HAP-1 (cell line): Measurements from ENCODE around the gene ADCY9.
A peak's percentile ranks its signal among the peaks of the same experiment; 100 is the strongest.

ENCODE experiments used
- DNase-seq, 2 experiments: peaks; one replicate each; pipeline ENCODE4 v3.0.0-alpha.2; 2016 to 2020; ENCODE audit warnings: low spot score in 2 of 2
- H3K27me3 ChIP-seq: fragments of 250-450 bp; sonication (Bioruptor Pico); 2 replicates; pipeline ENCODE4 v1.5.1; 2020; ENCODE audit warnings: low read depth, mild to moderate bottlenecking, moderate library complexity
- H3K36me3 ChIP-seq: fragments of 250-450 bp; sonication (Bioruptor Pico); replicated peaks from 2 replicates; pipeline ENCODE4 v1.5.1; 2020; ENCODE audit warnings: mild to moderate bottlenecking
- H3K4me1 ChIP-seq: fragments of 250-450 bp; sonication (Bioruptor Pico); 2 replicates; pipeline ENCODE4 v1.5.1; 2020; ENCODE audit warnings: mild to moderate bottlenecking
- H3K4me3 ChIP-seq: fragments of 250-450 bp; sonication (Bioruptor Pico); 2 replicates; pipeline ENCODE4 v1.5.1; 2020; ENCODE audit warnings: mild to moderate bottlenecking, moderate library complexity
- H3K9me3 ChIP-seq: fragments of 250-450 bp; sonication (Bioruptor Pico); 2 replicates; pipeline ENCODE4 v1.5.1; 2020; ENCODE audit warnings: mild to moderate bottlenecking, moderate library complexity
- in situ Hi-C: fragments of 300-500 bp; cut with MboI; formaldehyde crosslinking; loops from 3 replicates; pipeline ENCODE4 v1.14.3; 2020; ENCODE audit warnings: low sequenced_read_pairs, inconsistent platforms, mixed read lengths

ADCY9 gene

GRCh38 chr16:4015275-4016004 is 100.8 kb downstream of the ADCY9 start:
- no peaks in the 10 kb centered on the region for H3K9me3 ChIP-seq
- peaks cover 13% of the 10 kb centered on the region for H3K4me1 ChIP-seq
- in situ Hi-C loops = no loop called here
- H3K36me3 ChIP-seq = no peaks in the 10 kb centered on the region
- no peak for DNase-seq
- H3K27me3 ChIP-seq = no peaks in the 10 kb centered on the region
- H3K4me3 ChIP-seq = no peak overlapping the region

- H3K9me3 ChIP-seq = no peaks in the 10 kb centered on the region
- H3K36me3 ChIP-seq = no peaks in the 10 kb centered on the region
- DNase-seq = no peak
- peaks cover 13% of the 10 kb centered on the region for H3K4me1 ChIP-seq
- H3K27me3 ChIP-seq = no peaks in the 10 kb centered on the region
- H3K4me3 ChIP-seq = no peak overlapping the region
- in situ Hi-C loops = no loop called here
Observed at GRCh38 chr16:4011940-4012629, 104.2 kb downstream of the ADCY9 start.

DNA sequence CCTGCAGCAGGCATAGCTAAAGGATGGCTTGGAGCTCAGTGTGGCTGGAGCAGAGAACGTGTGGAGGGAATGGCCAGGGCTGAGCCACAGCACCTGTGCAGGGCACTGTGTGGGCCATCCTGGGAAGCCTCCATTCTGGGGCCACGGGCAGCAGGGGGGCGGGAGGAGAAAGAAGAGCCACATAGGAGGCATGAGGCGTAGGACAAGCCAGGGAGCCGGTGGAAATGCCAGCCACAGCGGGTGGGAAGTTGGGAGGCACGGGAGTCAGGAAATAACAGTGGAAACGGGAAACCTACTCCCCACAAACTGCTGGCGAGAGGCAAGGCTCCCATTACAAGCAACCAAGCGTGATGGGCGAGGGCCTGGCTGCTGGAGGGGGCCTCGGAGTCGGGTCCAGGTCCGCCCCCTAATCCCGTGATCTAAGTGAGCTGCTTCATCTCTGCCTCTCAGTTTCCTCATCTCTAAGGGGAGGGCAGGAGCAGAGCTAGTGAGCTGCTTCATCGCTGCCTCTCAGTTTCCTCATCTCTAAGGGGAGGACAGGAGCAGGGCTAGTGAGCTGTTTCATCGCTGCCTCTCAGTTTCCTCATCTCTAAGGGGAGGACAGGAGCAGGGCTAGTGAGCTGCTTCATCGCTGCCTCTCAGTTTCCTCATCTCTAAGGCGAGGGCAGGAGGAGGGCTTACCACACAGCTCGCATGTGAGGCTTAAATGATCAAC is 104.9 kb downstream of the ADCY9 start:
- H3K27me3 ChIP-seq = no peaks in the 10 kb centered on the region
- no peaks in the 10 kb centered on the region for H3K9me3 ChIP-seq
- no peak for DNase-seq
- no peaks in the 10 kb centered on the region for H3K36me3 ChIP-seq
- no peak overlapping the region for H3K4me3 ChIP-seq
- in situ Hi-C loops = no loop called here
- H3K4me1 ChIP-seq = peaks cover 16% of the 10 kb centered on the region

GRCh38 chr16:4010225-4011158 is 105.8 kb downstream of the ADCY9 start:
- H3K9me3 ChIP-seq = no peaks in the 10 kb centered on the region
- no peaks in the 10 kb centered on the region for H3K36me3 ChIP-seq
- no peak for DNase-seq
- no peak overlapping the region for H3K4me3 ChIP-seq
- H3K27me3 ChIP-seq = no peaks in the 10 kb centered on the region
- H3K4me1 ChIP-seq = peaks cover 16% of the 10 kb centered on the region
- in situ Hi-C loops = no loop called here

- H3K36me3 ChIP-seq = no peaks in the 10 kb centered on the region
- in situ Hi-C loops = no loop called here
- H3K9me3 ChIP-seq = no peaks in the 10 kb centered on the region
- no peak for DNase-seq
- H3K4me1 ChIP-seq = peaks cover 16% of the 10 kb centered on the region
- no peaks in the 10 kb centered on the region for H3K27me3 ChIP-seq
- H3K4me3 ChIP-seq = no peak overlapping the region
Observed at GRCh38 chr16:4009177-4009576, 107.1 kb downstream of the ADCY9 start.

- in situ Hi-C loops = no loop called here
- H3K4me1 ChIP-seq = peaks cover 6% of the 10 kb centered on the region
- H3K27me3 ChIP-seq = no peaks in the 10 kb centered on the region
- no peaks in the 10 kb centered on the region for H3K36me3 ChIP-seq
- H3K9me3 ChIP-seq = no peaks in the 10 kb centered on the region
- no peak for DNase-seq
- no peak overlapping the region for H3K4me3 ChIP-seq
Observed at GRCh38 chr16:4008116-4008515, 108.1 kb downstream of the ADCY9 start.

GRCh38 chr16:4006397-4006999 is 109.7 kb downstream of the ADCY9 start:
- 0 out of 2 replicates have a peak, but pooled peaks cover 3% of the 10 kb centered on the region for H3K4me1 ChIP-seq
- H3K9me3 ChIP-seq = no peaks in the 10 kb centered on the region
- peak in 1 of 2 experiments; percentile 23 for DNase-seq
- no peak overlapping the region for H3K4me3 ChIP-seq
- in situ Hi-C loops = no loop called here
- no peaks in the 10 kb centered on the region for H3K36me3 ChIP-seq
- no peaks in the 10 kb centered on the region for H3K27me3 ChIP-seq

DNA sequence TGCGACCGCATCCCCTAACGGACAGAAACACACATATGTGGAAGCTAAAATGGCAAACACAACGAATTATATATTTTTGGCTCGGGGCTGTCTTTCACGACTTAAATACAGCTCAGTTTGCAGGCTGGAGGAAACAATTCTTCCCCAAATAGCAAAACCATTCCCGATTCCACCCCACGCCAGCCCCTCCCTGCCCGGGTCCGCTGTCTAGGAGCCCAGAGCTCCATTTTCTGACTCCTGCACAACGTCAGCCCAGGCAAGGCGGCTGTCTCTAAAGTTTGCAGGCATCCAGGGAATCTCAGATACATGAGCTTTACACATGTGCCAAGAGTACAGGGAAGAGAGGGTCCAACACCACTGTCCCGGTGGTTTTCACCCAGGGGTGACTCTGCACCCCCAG is 110.5 kb downstream of the ADCY9 start:
- Histone ChIP-seq H3K4me3 (no peak overlapping the region), H3K9me3 (no peaks in the 10 kb centered on the region), H3K27me3 (no peaks in the 10 kb centered on the region), H3K4me1 (0 out of 2 replicates have a peak, but pooled peaks cover 3% of the 10 kb centered on the region), H3K36me3 (no peaks in the 10 kb centered on the region)
- DNase-seq = no peak
- in situ Hi-C loops = no loop called here

DNA sequence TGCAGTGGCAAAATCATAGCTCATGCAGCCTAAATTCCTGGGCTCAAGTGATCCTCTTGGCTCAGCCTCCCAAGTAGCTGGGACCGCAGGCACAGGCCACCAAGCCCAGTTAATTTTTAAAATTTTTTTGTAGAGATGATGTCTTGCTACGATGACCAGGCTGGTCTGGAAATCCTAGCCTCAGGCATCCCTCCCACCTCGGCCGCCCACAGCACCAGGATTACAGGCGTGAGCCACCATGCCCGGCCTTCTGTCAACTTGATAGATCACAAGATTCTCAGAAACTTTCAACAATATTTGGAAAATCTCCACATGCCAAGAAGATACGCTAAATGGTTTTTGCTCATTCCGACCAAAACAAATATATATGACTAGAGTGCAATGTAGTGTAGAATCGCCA is 111.0 kb downstream of the ADCY9 start:
- no peaks in the 10 kb centered on the region for H3K9me3 ChIP-seq
- in situ Hi-C loops = no loop called here
- no peaks in the 10 kb centered on the region for H3K27me3 ChIP-seq

GRCh38 chr16:4004206-4004605 is 112.0 kb downstream of the ADCY9 start:
- Histone ChIP-seq H3K4me3 (no peak overlapping the region), H3K9me3 (no peaks in the 10 kb centered on the region), H3K27me3 (no peaks in the 10 kb centered on the region), H3K4me1 (peaks cover 13% of the 10 kb centered on the region), H3K36me3 (no peaks in the 10 kb centered on the region)
- DNase-seq = no peak
- in situ Hi-C loops = no loop called here

More for the DNA sequence above, 111.0 kb downstream of the ADCY9 start:
- Histone ChIP-seq H3K4me1 (0 out of 2 replicates have a peak, but pooled peaks cover 3% of the 10 kb centered on the region), H3K36me3 (no peaks in the 10 kb centered on the region), H3K4me3 (no peak overlapping the region)
- DNase-seq = no peak

- no peak overlapping the region for H3K4me3 ChIP-seq
- peaks cover 17% of the 10 kb centered on the region for H3K4me1 ChIP-seq
- H3K36me3 ChIP-seq = no peaks in the 10 kb centered on the region
- H3K9me3 ChIP-seq = no peaks in the 10 kb centered on the region
- DNase-seq = no peak
- in situ Hi-C loops = no loop called here
- no peaks in the 10 kb centered on the region for H3K27me3 ChIP-seq
Observed at GRCh38 chr16:4003576-4003975, 112.7 kb downstream of the ADCY9 start.

- Histone ChIP-seq H3K27me3 (no peaks in the 10 kb centered on the region), H3K9me3 (no peaks in the 10 kb centered on the region), H3K4me1 (peaks cover 17% of the 10 kb centered on the region), H3K36me3 (no peaks in the 10 kb centered on the region), H3K4me3 (no peak overlapping the region)
- in situ Hi-C loops = no loop called here
- DNase-seq = no peak
Observed at GRCh38 chr16:4003166-4003565, 113.1 kb downstream of the ADCY9 start.

- no peak for DNase-seq
- H3K36me3 ChIP-seq = no peaks in the 10 kb centered on the region
- H3K27me3 ChIP-seq = no peaks in the 10 kb centered on the region
- H3K4me1 ChIP-seq = peaks cover 17% of the 10 kb centered on the region
- in situ Hi-C loops = no loop called here
- H3K9me3 ChIP-seq = no peaks in the 10 kb centered on the region
- H3K4me3 ChIP-seq = no peak overlapping the region
Observed at GRCh38 chr16:4002121-4002520, 114.1 kb downstream of the ADCY9 start.
